GM20431 (cell line): ENCODE results near the gene GZMB.
"Not testable (repeated sequence)": the region's sequence is repeated elsewhere in the genome, so short reads cannot be mapped to it uniquely, and the experiment has no call there.

Experiments used
- in situ Hi-C: fragments of 300-500 bp; cut with MseI, MboI; formaldehyde crosslinking; loops from one replicate; pipeline ENCODE4 v1.15.0; 2020; ENCODE audit warnings: low sequenced_read_pairs; ENCODE audit not compliant: unreplicated experiment

GZMB gene

DNA sequence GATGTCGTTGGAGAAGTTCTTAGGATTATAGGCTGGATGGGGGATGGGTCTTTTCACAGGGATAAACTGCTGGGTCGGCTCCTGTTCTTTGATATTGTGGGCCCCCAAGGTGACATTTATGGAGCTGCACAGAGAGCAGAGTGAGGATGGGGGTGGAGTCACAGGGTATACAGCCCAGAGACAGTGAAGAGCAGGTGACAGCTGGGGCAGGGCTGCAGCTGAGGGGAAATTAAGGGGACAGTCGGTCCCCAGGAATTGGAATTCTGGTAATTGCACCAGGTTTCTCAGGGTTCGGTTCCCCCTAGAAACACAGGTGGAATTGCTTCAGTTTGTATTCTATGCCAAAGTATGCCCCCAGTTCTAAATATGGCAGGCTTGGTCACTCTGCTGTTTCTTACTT is 1.7 kb downstream of the GZMB start:
- in situ Hi-C loops = no loop called here

DNA sequence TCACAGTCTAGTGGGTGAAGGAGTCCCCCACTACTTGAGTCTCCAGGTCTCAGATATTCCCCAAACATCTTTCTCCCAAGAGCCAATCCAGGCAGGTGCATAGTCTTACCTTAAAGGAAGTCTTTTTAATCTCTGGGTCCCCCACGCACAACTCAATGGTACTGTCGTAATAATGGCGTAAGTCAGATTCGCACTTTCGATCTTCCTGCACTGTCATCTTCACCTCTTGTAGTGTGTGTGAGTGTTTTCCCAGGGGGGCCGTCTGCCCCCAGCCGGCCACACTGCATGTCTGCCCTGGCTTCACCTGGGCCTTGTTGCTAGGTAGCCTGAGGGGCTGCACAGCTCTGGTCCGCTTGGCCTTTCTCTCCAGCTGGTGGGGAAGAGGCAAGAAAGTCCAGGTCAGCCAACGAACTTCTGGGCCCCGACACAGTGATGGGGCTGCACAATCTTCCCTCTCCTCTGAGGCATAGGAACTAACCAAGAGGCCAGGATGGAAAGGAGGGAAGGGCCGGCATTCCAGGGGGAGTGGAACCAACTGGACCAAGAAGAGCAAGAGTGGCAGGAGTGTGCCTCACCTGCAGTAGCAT is 2.1 kb downstream of the GZMB start:
- in situ Hi-C loops = no loop called here

DNA sequence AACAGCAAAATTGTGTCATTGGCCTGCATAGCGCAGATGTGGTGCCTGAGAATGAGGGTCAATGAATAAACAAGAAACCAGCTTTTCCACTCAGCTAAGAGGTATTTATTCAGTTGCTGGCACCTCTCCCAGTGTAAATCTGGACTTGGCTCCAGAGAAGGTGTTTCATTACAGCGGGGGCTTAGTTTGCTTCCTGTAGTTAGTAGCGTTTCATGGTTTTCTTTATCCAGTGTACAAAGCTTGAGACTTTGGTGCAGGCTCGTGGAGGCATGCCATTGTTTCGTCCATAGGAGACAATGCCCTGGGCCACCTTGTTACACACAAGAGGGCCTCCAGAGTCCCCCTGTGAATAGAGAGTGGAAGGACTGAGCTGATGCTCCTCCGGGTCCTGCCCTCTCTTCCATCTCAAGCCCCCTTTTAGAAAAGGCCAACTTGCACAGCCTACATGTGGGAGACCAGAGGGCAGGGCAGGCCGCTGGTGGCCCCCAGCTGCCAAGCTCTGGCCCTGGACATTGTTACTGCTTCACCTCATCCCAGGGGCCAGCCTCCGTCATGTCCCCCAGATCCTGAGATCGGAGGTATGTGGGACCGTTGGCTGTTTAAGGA is 3.0 kb downstream of the GZMB start:
- in situ Hi-C loops = no loop called here

GRCh38 chr14:24630087-24630871 is 3.7 kb downstream of the GZMB start:
- in situ Hi-C loops = no loop called here

DNA sequence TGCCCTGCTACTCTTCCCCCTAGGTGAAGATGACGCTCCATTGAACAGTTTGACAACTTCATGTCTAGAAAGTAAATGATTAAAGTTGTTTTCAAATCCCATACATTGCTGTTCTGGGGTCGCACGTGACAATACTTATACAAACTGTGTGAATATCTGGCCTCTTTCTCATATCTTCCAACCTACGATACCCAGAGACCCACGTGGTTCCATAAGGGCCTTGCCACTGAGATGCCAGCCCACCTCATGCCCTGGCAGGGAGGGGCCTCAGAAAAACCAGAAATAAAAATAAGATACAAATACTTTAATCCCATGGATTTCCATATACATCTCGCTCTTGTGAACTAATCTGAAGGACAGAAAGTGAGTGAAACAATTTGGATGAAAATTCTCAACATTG is 4.5 kb downstream of the GZMB start:
- in situ Hi-C loops = no loop called here

DNA sequence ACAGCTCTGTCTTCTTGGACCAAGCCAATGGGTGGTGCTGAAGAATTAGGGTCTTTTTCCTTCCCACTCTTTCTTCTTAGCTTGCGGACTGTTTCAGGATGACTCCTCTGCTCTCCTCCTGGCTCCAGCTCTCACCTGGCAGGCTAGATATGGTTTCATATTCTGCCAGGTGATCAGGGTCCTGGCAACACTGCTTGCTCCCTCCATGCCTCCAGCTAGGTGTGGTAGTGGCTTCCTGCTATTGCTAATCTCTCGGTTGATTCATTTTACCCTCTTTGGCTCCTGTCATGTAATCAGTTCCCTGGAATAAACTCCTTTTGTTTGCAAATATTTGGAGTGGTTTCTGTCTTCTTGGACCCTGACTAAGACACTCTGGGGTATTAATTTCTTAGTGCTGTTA is 20.2 kb downstream of the GZMB start:
- in situ Hi-C loops = no loop called here

DNA sequence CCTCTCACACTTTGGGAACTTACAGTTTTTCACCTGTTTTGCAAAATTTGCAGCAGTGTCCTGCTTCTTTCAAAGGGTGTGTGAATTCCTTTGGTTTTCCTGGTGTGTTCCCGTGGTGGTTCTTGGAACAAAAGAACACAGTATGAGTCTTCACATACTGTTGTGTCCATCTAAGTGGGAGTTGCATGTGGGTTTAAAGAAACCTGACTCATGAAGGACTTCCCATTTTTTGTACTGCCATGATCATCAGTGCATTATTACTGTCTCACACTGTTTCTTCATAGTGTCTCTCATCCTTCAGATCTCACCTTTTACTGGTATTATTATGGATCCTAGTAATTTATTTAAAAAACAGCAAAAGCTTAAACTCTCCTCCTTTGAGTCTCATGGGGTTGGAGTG is 20.7 kb downstream of the GZMB start:
- in situ Hi-C loops = no loop called here

- in situ Hi-C loops = no loop called here
Observed at GRCh38 chr14:24612196-24612595, 21.8 kb downstream of the GZMB start.

DNA sequence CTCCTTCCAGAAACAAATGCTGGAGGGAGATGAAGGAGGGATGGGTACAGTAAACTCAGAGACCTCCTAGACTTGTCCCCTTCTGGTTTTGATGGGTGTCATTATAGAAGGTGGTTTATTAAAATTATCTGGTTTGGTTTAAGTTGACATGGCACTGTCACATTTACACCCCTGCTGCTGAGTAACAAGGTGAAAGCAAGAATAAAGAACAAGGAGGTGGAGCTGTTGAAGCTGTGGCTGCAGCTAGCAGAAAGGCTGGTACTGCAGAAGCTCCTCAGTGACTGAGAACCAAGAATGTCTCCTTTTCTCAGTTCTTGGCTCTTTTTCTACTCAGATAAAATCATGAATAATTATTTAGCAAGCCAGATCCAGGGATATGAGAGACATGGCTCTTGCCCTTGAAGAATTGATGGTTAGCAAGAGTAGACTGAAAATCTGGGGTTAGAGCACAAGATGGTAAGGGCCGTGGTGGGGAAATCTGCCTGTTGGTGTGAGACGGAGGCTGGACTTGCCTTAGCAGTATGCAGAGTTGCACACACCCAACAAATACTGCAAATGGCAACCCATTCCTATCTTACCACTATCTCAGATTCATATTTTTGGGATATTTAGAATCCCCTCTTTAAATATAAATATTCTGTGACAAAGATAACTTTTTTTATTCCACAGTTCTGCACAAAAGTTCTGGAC is 24.2 kb downstream of the GZMB start, which contains the start of gene GZMH:
TSS of gene GZMH (minus strand) at position 31 of the 690 bp plus-strand sequence. CDS start 72 bp downstream, outside the sequence.
- in situ Hi-C loops = no loop called here

DNA sequence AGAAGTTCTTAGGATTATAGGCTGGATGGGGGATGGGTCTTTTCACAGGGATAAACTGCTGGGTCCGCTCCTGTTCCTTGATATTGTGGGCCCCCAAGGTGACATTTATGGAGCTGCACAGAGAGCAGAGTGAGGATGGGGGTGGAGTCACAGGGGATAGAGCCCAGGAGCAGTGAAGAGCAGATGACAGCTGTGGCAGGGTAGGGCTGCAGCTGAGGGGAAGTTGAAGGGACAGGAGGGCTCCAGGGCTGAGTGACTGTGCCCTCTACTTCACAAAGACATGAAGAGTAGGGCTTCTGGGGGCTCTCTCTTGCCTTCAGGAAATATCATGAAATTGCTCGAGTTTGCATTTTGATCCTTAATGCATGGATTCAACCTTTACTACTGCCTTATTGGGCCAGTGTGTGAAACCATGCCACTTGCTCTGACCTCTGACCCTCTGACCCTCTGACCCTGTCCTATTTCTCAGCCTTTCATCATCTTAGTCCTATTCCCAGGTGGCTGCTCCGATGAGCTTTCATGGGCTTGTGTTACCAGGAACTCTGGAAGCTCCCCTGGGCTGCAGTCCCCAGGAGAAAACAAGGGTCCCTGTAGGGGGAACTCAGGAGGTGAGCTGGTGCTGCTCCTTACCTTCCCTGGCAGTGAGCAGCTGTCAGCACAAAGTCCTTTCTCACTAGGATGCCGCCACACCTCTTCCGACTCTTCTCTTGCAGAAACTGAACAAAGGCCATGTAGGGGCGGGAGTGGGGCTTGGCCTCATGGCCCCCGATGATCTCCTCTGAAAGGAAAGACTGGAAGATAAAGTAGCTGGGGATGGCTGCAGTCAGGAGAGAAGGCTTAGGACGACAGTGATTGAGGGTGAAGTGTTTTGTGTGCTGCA is 26.1 kb downstream of the GZMB start:
- in situ Hi-C loops = no loop called here

DNA sequence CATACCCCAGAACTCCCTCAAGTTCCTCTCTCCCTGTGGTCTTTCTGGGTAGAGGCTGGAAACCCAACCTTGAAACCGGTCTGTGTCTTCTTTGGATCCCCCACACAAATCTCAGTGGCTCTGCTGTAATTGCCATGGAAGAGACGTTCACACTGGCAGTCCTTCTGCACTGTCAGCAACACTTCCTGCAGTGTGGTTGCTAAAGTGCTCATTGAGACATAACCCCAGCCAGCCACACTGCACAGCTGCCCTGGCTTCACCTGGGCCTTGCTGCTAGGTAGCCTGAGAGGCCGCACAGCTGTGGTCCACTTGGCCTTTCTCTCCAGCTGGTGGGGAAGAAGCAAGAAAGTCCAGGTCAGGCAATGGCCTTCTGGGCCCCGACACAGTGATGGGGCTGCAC is 26.9 kb downstream of the GZMB start:
- in situ Hi-C loops = no loop called here

DNA sequence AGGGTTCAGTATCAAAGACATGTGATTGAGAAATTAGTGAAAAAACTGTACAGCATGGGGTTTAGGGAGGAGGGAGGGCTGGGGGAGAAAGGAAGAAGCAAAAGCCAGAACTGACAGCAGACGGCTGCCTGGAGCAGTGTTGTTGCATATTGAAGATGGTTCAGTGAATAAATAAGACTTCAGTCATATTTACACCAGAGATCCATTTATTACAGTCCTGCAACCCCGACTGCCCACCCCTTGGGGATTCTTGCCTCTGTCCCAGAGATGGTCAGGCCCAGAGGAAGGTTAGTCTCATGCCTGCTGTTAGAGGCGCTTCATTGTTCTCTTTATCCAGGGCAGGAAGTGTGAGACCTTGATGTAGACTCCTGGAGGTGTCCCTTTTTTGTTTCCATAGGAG is 27.7 kb downstream of the GZMB start:
- in situ Hi-C loops = no loop called here

DNA sequence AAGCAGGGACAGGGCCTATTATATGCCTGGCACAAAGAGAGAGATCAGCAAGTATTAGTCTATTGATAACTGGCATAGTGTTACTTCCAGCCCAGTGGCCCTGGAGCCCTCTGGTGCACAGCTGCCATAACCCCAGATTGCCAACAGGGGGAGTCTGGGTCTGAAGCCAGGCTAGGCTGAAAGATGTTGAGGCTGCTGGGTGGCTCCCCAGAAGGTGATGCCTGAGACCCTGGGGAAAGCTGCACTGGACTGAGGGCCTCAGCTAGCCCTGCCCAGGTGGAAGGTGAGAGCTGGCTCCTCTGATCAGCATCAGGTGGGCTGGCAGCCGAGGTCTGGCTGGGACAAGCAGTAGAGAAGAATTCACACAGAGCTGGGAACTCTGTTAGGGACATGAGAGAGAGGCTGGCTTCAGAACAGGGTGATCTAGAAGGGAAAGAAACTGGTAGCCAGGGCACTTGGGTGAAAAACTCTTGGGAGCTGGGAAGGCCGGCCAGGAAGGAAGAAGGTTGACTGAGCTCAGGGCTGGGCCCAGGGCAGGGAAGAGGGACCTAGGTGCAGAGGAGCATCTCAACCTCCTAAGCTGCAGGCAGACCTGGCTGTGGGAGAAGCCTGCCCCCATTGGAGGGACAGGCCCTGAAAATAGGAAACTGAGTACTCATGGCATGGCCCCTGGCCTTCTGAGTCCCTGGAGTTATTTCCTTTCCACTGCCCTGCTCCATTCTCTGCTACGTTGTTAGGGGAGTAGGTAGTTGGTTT is 28.4 kb downstream of the GZMB start:
- in situ Hi-C loops = no loop called here

DNA sequence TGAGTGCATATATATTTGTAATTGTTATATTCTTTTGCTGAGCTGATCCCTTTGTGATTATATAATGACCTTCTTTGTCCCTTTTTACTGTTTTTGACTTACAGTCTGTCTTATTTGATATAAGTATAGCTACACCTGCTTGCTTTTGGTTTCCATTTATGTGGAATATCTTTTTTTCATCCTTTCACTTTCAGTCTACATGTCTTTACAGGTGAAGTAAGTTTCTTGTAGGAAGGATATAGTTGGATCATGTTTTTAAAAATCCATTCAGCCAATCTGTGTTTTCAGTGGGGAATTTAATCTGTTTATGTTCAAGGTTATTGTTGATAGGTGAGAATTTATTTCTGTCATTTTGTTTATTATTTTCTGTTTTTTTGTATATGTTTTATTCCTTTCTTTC is 36.6 kb downstream of the GZMB start:
- in situ Hi-C loops = no loop called here

DNA sequence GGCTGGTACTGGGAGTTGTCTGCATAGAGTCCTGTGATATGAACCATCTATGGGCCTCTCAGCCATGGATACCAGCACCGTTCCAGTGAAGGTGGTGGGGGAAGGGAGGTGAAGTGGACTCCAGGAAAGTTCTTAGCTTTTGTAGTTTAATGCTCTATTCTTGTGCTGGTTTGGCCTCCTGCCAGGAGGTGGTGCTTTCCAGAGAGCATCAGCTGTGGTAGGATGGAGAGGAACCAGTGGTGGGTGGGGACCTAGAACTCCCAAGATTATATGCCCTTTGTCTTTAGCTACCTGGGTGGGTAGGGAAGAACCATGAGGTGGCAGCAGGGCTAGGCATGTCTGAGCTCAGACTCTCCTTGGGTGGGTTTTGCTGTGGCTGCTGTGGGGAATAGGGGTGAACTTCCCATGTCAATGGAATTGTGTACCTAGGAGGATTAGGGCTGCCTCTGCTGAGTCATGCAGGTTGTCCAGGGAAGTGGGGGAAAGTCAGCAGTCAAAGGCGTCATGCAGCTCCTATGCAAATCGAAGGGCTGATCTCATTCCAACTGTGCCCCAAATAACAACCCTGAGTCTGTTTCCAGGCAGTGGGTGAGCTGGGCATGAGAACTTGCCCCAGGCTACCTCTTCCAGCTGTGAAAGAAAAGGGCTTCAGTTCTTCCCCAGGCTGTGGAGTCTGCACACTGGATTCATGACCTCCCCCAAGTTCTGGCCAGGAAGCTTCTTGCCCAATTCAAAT is 38.7 kb downstream of the GZMB start:
- in situ Hi-C loops = no loop called here

GRCh38 chr14:24591004-24591403 is 43.0 kb downstream of the GZMB start:
- in situ Hi-C loops = not testable (repeated sequence)

DNA sequence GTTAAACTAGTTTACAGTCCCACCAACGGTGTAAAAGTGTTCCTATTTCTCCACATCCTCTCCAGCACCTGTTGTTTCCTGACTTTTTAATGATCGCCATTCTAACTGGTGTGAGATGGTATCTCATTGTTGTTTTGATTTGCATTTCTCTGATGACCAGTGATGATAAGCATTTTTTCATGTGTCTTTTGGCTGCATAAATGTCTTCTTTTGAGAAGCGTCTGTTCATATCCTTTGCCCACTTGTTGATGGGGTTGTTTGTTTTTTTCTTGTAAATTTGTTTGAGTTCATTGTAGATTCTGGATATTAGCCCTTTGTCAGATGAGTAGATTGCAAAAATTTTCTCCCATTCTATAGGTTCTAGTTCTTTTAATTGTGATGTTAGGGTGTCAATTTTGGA is 49.6 kb downstream of the GZMB start:
- in situ Hi-C loops = not testable (repeated sequence)
